Stromal cell of bone marrow (primary cell): ENCODE results near the gene NEK10.

Experiments
- DNase-seq: peaks from one replicate; pipeline ENCODE4 v3.0.0-alpha.2; 2012; ENCODE audit warnings: low read depth

Gene NEK10

DNA sequence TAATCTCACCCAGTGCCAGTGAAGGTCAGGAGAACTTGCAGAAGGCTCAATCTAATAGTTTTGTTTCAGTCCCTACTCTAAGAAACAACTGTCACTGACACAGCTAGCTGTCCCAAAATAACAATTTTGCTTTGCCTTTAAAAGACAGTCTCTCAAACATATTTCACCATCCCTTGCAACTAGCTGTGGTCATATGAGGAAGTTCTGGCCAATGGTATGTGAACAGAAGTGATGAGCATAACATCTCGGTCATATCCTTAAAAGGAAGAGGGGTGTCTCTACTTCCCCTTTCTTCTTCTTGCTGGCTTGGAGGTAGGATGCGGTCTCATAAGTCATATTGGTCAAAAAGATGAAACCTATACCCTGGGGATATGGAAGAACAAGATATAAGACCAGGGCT is 198.1 kb downstream of the NEK10 start:
- no peak for DNase-seq

DNA sequence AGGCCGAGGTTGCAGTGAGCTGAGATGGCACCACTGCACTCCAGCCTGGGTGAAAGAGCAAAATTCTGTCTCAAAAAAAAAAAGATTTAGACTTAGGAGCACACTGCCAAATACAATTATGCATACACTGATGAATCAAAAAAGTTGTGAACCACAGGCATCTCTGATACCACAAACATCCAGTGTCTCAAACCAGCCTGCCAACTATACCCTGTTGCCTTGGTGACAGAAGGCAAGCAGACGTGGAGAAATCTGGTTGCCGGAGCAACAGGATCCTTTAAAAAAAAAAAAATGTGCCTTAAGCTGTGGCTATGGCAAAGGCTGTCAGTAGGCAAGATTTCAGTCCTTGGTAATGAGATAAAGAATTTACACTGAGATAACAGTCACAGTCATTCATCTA is 202.3 kb downstream of the NEK10 start:
- peak; percentile 97 for DNase-seq

DNA sequence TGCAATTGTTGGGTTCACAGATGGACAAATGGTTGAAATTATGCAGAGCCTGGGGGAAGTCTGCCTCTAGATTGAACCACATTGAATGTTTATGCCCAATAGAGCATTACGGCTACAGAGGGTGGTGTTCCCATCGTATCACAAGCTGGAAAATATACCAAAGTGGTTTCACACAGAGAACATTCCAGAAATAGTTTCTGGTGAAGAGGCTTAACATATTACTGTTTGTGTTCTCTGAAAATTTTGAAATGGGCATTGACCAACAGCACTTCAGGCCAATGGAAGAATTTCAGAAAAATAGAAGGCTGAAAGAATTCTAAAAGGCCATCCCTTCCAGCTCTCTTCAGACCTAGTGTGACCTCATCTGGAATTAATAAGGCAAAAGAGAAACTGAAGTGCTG is 203.9 kb downstream of the NEK10 start:
- DNase-seq = peak; percentile 83

DNA sequence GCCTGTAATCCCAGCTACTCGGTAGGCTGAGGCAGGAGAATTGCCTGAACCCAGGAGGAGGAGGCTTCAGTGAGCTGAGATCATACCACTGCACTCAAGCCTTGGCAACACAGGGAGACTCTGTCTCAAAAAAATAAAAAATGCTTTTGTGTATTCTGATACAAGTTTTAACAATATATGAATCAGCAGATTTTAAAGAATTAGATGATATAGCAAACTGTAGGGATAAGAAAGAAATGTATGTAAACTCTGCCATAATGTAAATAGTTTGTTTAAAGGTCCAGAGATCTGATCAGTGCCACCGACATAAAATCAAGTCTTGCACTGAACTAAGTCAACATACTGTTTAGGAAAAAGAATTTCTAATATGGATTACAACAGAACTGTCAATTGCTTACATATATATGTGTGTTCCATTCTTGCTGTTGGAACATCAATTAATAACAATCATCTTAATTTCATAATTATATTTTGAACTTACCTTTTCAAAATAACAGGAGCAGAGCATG is 208.3 kb downstream of the NEK10 start:
- no peak for DNase-seq

DNA sequence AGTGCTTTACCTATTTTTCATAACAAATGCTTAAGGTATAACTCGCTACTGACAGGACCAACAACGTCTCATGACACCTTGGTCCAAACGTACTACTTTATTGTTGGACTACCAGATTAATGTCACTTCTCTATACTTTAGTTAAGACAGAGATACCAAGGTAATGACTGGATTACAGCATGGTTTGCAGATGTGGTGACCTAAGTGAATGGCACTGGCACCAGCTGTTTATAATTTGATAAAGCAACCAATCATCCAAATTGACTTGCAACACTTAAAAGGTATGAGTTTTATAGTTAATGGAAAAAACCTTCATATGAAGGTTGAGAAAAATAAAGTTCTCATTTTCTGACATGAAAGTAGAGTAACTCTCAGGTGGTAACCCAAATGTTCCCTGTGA is 209.0 kb downstream of the NEK10 start:
- DNase-seq = no peak

DNA sequence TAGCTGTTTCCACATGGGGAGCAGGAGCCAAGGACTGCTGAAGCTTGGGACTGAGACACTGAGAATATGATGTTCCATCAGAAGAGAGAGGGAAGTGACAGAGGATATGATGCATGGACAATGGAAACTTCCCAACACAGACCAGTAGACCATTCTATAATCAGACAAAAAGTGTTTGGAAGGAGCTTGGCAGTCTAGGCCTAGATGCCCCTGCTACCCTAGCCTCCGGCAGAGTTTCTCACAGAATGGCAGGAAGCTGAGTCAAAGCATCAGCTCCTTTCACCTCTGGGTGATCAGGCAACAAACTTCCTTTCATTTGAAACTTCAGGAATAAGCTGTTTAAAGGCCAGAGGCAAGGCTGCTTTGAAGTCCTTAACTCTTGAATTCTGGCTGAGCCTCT is 222.0 kb downstream of the NEK10 start:
- no peak for DNase-seq

DNA sequence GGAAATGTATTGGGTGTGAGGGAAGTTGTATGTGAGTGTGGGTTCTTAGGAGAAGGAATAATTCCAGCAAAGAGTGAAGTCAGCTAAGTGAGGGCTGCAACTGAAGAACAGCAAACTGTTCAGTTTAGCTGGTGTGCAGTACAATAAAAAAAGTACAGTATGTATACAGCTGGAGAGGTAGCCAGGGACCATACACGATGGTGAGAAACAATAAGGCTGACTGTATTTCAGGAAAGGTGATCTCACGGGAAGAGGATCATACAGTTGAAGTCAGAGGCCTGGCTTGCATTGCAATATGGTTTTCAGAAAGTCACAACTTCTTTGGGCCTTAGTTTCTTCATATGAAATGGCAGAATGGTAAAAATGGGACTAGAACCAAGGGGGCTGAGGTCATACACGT is 222.4 kb downstream of the NEK10 start:
- DNase-seq = no peak

DNA sequence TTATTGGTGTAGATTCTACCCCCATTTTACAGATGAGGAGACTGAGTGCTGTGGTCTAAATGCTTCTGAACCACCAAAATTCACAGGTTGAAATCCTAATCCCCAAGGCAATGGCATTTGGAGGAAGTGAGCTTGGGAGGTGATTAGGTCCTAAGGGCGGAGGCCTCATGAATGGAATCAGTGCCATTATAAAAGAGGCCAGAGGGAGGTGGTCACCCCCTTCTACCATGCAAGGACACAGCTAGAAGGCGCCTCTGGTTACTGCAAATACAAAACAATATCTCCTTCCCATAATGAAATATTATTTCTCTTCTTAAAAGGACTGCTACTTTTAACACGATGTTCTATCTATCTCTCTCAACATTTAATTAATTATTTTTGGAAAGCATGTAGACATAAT is 223.5 kb downstream of the NEK10 start:
- no peak for DNase-seq

DNA sequence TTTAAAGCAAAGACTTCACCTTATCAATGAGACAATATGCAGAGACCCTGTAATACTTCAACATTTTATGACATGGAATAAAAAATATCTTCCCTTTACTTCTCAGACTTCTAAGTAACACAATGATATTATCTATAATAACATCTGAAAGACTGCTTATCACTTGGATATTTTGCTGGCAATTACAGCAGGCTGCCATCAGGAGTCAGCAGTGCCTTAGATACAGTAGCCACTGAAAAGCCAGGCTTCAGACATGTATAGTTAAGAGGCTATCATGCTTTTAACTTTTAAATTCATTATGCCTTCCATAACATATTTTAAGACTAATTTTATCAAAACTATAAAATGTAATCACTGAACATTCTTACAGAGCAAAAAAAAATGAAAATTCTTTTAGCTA is 227.5 kb downstream of the NEK10 start:
- DNase-seq = no peak

DNA sequence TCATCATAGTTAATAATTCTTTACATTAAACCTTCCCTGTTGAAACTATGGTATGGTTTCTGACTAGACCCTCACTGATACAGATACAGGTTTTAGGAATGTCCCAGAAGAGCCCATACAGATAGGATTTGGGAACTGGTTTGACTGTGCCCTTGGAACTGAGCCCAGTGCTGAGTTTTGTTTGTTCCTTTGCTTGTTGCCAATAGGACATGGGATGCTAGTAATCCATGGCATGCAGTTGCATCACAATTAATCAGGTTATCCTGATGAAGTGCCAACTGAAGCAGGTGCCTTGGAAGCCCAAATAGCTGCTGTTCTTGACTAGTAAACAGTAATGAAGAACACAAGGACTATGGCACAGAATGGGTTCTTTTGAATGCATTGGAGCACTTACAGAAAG is 230.6 kb downstream of the NEK10 start:
- DNase-seq = no peak

DNA sequence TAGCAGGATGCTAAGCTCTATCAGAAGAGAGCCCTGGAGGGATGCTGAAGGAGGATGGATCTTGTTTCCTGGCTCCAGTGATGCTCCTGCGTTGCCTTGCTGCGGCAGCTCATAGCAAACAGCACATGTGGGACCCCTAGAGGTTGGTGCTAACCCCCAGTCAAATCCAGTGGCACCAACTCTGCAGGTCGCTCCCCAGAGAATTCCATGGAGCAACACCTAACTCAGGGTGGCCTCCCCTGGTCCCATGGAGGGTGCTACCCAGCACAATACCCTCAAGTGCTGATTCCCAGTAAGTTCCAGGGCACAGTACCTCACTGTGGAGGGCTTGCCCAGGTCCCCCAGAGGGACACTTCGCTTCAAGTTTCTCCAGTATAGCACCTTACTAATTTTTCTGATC is 231.2 kb downstream of the NEK10 start:
- DNase-seq = no peak

DNA sequence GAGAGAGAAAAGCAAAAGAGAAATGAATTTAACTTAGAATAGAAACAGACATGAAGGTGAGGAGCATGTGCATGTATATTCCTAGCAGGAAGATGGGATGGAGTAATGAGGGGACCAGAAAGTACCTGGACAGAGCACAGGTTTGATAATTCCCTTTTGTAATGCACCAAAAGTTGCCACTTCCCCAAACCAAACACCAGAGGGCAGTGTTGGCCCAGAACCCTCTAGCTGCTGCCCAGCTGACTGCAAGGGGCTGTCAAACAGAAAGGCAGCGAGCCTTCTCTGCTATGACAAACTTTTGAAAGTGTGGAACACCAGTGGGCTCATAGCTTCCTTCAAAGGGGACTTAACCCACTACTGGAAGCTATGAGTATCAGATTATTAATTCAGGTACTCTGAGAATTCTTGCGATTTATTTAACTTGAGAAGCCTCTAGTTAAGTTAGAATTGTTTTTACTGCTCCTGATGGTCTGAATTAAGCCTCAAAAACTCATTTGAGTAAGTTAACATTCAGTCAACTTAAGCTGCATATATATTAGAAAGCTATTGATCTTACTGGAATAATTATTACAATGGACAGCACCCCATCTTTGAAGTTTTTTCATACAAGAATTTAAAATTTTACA is 234.9 kb downstream of the NEK10 start:
- DNase-seq = peak; percentile 36

DNA sequence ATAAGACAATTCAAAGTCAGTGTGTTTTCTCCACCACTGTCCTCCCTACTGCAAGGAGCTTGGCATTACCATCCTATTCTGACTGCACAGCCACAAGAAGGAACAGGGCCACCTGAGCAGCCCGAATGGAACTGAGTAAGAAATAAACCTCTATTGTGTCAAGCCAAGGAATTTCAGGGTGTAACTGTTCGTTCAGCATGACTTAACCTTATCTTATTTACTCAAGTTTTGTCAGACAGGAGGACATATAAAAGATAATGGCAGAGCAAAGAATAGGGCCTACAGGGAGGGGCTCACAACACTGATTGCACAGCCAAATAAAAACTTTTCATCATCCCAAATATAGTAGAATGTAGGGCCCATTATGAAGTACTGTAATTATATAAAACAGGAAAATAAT is 236.1 kb downstream of the NEK10 start:
- no peak for DNase-seq

DNA sequence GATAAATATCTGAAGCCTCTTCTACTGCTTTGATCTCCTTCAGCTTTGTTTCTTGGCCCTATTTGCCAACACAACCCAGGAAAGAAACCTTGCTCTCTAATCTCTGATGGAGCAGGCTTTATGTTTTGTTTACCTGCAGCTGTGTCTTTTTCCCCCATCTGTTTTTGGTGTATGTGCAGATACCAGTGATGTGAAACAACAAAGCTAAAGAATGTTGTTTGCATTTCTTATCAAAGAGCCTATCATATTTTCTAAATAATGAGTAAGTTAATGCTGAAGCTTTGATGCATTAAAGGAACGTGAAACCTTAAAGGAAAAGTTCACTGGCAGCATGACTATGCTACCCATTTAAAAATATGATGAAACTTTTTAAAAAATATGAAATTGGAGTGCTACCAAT is 238.4 kb downstream of the NEK10 start:
- no peak for DNase-seq

DNA sequence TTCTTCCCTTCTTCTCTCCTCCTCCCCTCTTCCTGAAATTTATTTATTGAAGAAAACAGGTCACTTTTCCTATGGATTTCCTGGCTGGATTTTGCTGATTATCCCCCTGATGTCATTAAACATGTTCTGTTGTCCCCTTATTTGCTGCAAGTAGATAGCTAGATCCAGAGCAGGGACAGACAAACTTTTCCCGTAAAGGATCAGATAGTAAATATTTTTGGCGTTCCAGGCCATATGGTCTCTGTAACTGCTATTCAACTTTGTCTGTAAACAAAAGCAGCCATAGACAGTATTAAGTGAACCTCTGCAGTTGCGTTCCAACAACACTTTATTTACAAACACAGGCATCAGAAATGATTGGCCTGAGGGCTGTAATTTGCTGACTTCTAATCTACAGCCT is 241.3 kb downstream of the NEK10 start:
- DNase-seq = no peak

DNA sequence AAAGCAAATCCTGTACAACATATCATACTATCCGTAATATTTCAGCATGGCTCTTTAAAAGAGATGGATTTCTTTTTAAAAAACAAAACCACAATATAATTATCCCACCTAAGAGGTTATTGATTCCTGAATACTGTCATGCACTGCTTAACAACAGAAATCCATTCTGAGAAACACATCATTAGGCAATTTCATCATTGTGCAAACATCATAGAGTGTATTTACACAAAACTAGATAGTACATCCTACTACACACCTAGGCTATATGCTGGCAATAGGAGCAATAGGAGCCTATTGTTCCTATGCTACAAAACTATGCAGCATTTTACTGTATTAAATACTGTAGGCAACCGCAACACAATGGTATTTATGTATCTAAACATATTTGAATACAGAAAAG is 242.0 kb downstream of the NEK10 start:
- no peak for DNase-seq

DNA sequence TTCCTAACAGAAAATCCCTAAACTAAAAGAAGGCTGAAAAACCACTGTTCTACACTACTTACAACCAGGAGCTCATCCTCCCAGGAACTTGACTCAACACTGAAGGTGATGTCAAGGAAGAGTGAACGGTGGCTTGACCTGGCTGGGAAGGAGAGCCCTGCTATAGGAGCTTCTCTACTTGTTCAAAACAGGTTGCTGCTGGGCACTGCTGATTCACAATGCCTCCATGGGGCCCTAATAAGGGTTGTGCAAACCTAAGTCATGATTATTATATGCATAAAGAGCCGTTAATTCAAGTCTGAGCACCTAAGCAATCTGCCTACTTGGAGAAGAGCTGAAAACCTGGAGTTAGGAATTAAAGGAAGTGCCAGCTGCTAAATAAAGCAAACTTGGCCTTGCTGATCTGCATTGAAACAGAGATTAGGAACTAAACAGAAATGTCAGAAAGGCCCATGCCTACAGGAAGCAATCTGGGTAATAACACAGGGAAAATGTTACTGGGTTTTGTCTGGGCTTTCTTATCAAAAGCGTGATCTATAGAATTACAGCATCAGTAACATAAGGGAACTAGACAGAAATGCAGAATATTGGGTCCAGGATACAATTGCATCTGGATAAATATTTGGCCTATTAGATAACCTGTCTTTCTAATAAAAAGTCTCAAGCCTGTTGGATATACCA is 243.2 kb downstream of the NEK10 start:
- no peak for DNase-seq

DNA sequence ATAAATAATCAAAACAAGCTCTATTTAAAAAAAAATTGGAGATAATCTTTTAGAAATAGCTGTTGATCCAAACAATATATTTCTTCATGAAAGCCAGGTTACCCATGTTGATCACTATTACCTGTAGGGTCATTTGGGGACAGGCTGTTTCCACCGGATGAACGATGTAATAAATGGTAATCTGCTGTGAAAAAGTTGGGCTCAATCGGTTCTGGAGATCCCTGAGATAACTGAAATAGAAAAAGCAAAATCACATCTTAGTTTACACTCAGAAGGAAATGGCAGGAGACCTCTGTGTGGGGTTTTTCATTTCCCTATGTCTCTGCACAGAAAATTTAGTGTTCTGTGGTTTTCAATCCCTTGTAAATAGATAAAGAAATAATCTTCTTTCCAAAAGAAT is 249.5 kb downstream of the NEK10 start:
- DNase-seq = no peak

DNA sequence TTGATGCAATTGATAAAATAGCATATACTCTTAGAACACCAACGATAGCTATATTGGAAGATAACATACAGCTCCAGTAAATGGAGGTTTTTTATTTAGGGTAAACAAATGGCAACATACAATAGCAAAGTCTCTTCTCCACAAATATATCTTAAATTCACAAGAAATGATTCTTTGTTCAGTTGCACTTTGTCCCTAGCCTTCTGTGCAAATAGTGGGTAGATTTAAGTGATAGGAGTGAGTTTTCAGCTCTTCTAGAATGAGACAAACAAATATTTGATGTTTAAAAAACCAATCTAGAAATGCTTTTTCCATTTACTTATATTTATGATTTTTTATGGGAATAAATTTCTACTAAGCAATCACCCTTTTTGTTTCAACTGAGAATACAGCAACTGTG is 253.8 kb downstream of the NEK10 start:
- no peak for DNase-seq

DNA sequence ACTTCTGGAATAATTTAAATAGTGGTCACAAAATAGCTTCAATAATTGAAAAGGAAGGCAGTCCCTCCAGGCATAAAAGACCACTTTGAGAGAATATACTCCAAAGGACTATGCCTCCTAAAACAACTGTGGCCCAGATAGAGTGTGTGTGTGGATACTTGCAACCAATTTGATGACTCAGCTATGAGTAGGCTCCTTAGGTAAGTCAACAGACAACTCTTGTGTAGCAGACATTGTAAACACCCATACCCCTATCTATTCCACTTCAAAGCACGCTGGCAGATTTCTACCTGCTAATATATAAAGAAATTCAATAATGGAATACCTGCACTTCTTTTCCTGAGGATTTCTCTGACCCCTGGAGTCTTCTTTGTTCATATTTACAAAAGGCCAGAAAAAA is 254.5 kb downstream of the NEK10 start:
- no peak for DNase-seq

DNA sequence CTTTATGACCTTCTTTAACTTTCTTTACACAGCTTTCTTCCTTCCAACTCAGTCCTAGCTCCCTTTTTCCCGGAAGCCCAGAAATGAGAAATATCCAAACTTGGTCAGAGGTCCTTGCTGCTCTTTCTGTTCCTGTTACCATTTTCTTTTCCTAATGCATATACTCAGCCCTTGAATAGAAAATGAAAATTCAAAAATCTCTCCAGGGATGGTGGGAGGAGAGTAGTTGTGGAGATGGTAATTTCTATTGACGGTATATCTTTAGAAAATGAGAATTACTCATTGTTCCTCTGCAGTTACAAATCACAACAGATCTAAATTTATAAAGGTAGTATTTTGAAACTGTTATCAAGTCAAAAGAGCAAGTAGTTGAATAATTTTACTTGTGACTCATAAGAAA is 255.1 kb downstream of the NEK10 start:
- DNase-seq = no peak

DNA sequence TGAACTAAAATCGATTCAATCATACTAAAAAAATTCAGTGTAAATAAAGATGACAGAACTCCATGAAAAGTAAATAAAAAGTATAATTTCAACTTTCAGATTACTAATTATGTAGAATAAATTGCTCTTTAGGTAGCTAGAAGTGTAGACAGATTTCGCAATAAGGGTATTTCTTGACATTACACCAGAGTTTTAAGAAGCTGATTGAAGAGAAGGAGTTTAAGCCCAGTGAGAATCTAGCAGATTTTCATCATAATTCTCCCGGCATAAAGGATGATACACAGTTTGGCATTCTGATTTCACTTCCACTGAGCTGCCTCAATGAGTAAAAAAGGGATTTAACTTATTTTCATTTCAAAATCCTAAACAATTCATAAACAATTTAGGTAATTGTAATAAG is 259.2 kb downstream of the NEK10 start:
- no peak for DNase-seq

DNA sequence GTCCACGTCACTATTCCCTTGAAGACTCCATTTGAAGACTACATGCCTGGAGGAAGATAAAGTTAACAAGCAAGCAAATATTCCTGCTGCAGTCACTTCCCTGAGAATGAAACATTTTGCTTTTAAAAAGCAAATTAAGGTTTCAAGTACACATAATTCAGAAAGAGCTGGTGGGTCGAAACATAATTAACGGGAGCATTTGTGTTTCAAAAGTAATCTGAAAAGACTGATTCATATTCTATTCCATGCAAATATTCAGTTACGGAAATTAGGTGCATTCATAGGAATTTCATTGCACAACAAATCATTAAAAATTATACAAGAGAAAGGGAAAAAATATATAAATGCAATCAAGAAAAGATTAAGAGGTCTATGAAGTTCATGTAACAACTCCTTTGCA is 260.9 kb downstream of the NEK10 start:
- no peak for DNase-seq

DNA sequence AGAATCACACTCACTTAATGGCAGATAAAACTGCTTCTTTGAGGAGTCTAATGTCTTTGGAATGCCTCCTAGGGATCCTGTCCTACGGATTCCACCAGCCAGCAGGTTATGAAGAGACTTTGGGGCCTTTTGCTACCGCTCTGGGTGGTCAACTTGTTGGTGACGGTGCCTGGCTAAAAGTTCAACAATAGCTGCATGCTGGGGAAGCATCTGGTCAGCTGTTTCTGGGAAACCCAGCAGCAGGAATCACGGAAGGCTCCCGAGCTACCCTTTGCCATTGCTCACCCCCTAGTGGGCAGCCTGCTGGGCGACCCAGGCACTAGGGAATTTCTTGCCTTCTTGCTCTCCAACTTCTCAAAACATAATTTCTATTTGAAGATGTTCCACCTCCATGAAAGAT is 263.3 kb downstream of the NEK10 start:
- no peak for DNase-seq
